GM12878 (cell line): ENCODE measurements around the gene TTLL11. TPM values are rescaled to one million over a fixed set of nuclear protein-coding genes. Genes with fewer than 3 reads are reported as not detected.

Source experiments
- ATAC-seq: fragments of 200-7000 bp; cut with Tn5 transposase; 3 replicates; pipeline ENCODE4 v1.9.1; 2020; ENCODE audit warnings: mild to moderate bottlenecking, moderate library complexity
- BruUV-seq: library from RNA; stranded (reverse); fragments of 400-500 nt; replicated peaks from 2 replicates; lab custom pipeline; 2021; lab: Mats Ljungman, UMichigan
- CTCF ChIA-PET: fragments of 300-600 bp; sonication (Branson Sonifier 250); formaldehyde crosslinking; extraction: SDS; loops from one replicate; lab custom pipeline; 2021; ENCODE audit warnings: inconsistent platforms; lab: Yijun Ruan, JAX
- POLR2A ChIA-PET: fragments of 350-600 bp; formaldehyde crosslinking; extraction: SDS; loops from one replicate; lab custom pipeline; 2021; ENCODE audit warnings: inconsistent platforms; lab: Charles Lee
- RAD21 ChIA-PET: fragments of 300-600 bp; sonication (Branson Sonifier 250); formaldehyde crosslinking; loops from one replicate; lab custom pipeline; 2023; ENCODE audit warnings: antibody characterized with exemption; ENCODE audit not compliant: unreplicated experiment; lab: Charles Lee
- SMC1A ChIA-PET: fragments of 300-600 bp; sonication (Branson Sonifier 250); formaldehyde crosslinking; loops from one replicate; lab custom pipeline; 2023; ENCODE audit not compliant: unreplicated experiment, uncharacterized antibody; lab: Charles Lee
- DNase-seq: peaks from one replicate; pipeline ENCODE4 v3.0.0-alpha.2; 2011; ENCODE audit warnings: low read depth, low spot score
- FAIRE-seq: peaks from 3 replicates; lab custom pipeline; 2011; peaks lifted over from hg19 to GRCh38; lab: Jason Lieb, UNC
- H2AFZ ChIP-seq: 2 replicates; pipeline ENCODE4 v1.6.0; 2011; ENCODE audit warnings: low read depth, low read length, control low read depth; ENCODE audit not compliant: control insufficient read depth
- H3K27ac ChIP-seq: 2 replicates; pipeline ENCODE4 v1.5.1; 2011; ENCODE audit warnings: control low read depth; ENCODE audit not compliant: control insufficient read depth, insufficient read depth
- H3K27me3 ChIP-seq, 2 experiments: replicated peaks in 1 of 2; 2 replicates each; pipeline versions ENCODE4 v1.6.0 to v1.6.1; 2011; ENCODE audit warnings: low read length in 1 of 2; ENCODE audit not compliant: control insufficient read depth in 2 of 2, insufficient read depth in 2 of 2
- H3K36me3 ChIP-seq, 2 experiments: 2 replicates each; pipeline ENCODE4 v1.5.1; 2011; ENCODE audit warnings: low read length in 1 of 2; ENCODE audit not compliant: control insufficient read depth in 2 of 2, insufficient read depth in 2 of 2
- H3K4me1 ChIP-seq: 2 replicates; pipeline ENCODE4 v1.6.1; 2011; ENCODE audit warnings: mild to moderate bottlenecking, low read length, moderate library complexity, mixed read lengths; ENCODE audit not compliant: control insufficient read depth, insufficient read depth
- H3K4me2 ChIP-seq: 2 replicates; pipeline ENCODE4 v1.6.0; 2011; ENCODE audit warnings: control low read depth; ENCODE audit not compliant: control insufficient read depth, insufficient read depth
- H3K4me3 ChIP-seq: fragments of 200-600 bp; sonication (generic); 2 replicates; pipeline ENCODE4 v1.5.1; 2016
- H3K79me2 ChIP-seq: 2 replicates; pipeline ENCODE4 v1.6.0; 2011; ENCODE audit warnings: low read length; ENCODE audit not compliant: control insufficient read depth, insufficient read depth
- H3K9ac ChIP-seq: 2 replicates; pipeline ENCODE4 v1.8.0; 2011; ENCODE audit warnings: low read length, control low read depth, mixed read lengths; ENCODE audit not compliant: control insufficient read depth, insufficient read depth
- H3K9me3 ChIP-seq: replicated peaks from 3 replicates; pipeline ENCODE4 v1.5.1; 2011; ENCODE audit warnings: mild to moderate bottlenecking, low read length; ENCODE audit not compliant: control insufficient read depth, insufficient read depth
- H4K20me1 ChIP-seq: 2 replicates; pipeline ENCODE4 v1.6.0; 2011; ENCODE audit not compliant: control insufficient read depth, insufficient read depth
- BMI1 ChIP-seq: fragments of 450-650 bp; IDR thresholded peaks from 2 replicates; pipeline ENCODE4 v1.6.1; 2016; ENCODE audit warnings: mild to moderate bottlenecking, moderate library complexity, borderline replicate concordance
- CHD4 ChIP-seq: fragments of 200-600 bp; sonication (generic); IDR thresholded peaks from 2 replicates; pipeline ENCODE4 v1.6.1; 2016; ENCODE audit warnings: mild to moderate bottlenecking
- DPF2 ChIP-seq: fragments of 450-650 bp; IDR thresholded peaks from 2 replicates; pipeline ENCODE4 v1.6.1; 2017; ENCODE audit warnings: mild to moderate bottlenecking
- FOXK2 ChIP-seq: fragments of 450-650 bp; IDR thresholded peaks from 2 replicates; pipeline ENCODE4 v1.6.1; 2017; ENCODE audit warnings: mild to moderate bottlenecking, moderate library complexity
- HDAC2 ChIP-seq: fragments of 200-600 bp; sonication (generic); IDR thresholded peaks from 2 replicates; pipeline ENCODE4 v1.6.1; 2017
- IKZF1 ChIP-seq: fragments of 450-650 bp; conservative IDR thresholded peaks from 2 replicates; pipeline ENCODE4 v1.6.1; 2017; ENCODE audit warnings: antibody characterized with exemption, mild to moderate bottlenecking
- MYC ChIP-seq: IDR thresholded peaks from 2 replicates; pipeline ENCODE4 v1.6.1; 2011; ENCODE audit warnings: mild to moderate bottlenecking, low read length, moderate library complexity, inconsistent platforms; ENCODE audit not compliant: insufficient read depth, insufficient replicate concordance, insufficient read length, severe bottlenecking
- NFYB ChIP-seq: IDR thresholded peaks from 2 replicates; pipeline ENCODE4 v1.6.1; 2011; ENCODE audit warnings: low read depth, mild to moderate bottlenecking, low read length, improper control_type of control experiment, moderate library complexity; ENCODE audit not compliant: insufficient read depth
- NR2C1 ChIP-seq: fragments of 450-650 bp; IDR thresholded peaks from 2 replicates; pipeline ENCODE4 v1.6.1; 2017; ENCODE audit warnings: antibody characterized with exemption, mild to moderate bottlenecking, moderate library complexity
- SMAD5 ChIP-seq: IDR thresholded peaks from 2 replicates; pipeline ENCODE4 v1.6.1; 2016; ENCODE audit warnings: antibody characterized with exemption, low read depth
- STAT1 ChIP-seq: fragments of 450-650 bp; conservative IDR thresholded peaks from 2 replicates; pipeline ENCODE4 v1.6.1; 2014; ENCODE audit warnings: antibody characterized with exemption, mild to moderate bottlenecking
- TBL1XR1 ChIP-seq: IDR thresholded peaks from 2 replicates; pipeline ENCODE4 v1.6.1; 2012; ENCODE audit warnings: low read depth, low read length, improper control_type of control experiment
- YY1 ChIP-seq: IDR thresholded peaks from 2 replicates; pipeline ENCODE4 v1.6.1; 2011; ENCODE audit warnings: low read depth, mild to moderate bottlenecking, low read length
- ZNF217 ChIP-seq: fragments of 450-650 bp; IDR thresholded peaks from 2 replicates; pipeline ENCODE4 v1.6.1; 2017; ENCODE audit warnings: antibody characterized with exemption, mild to moderate bottlenecking
- WGBS: methylation state at CpG from one replicate; pipeline ENCODE4 v1.1.6; 2016; ENCODE audit warnings: low lambda C conversion rate; ENCODE audit not compliant: insufficient replicate concordance, insufficient coverage; ENCODE audit errors: missing lambda C conversion rate; 5-methylcytosine and 5-hydroxymethylcytosine counted together
- in situ Hi-C: fragments of 300-500 bp; cut with MboI; formaldehyde crosslinking; loops from 9 replicates; pipeline ENCODE4 v1.14.3; 2018; ENCODE audit warnings: mixed read lengths
- intact Hi-C: fragments of 100-400 bp; cut with micrococcal nuclease; formaldehyde crosslinking; loops from one replicate; pipeline ENCODE4 v1.14.2; 2022; ENCODE audit not compliant: unreplicated experiment
- polyA plus RNA-seq, 11 experiments: library from polyadenylated mRNA; depleted of rRNA in 4 of 11; unstranded in 6 of 11; stranded (reverse) in 5 of 11; fragments of >200 nt; fragmentation: Nextera tagmentation in 4 of 11; fragmentation: Illumina TruSeq in 1 of 11; extraction: Ambion mirVana in 4 of 11; extraction: Trizol in 1 of 11; gene quantifications; 1 replicate in 1 of 11; 2 replicates in 10 of 11; pipeline versions ENCODE4 v1.2.1 to v1.2.3, GENCODE V29; 2011 to 2016; ENCODE audit warnings: inconsistent platforms in 2 of 11, missing spikeins in 2 of 11, low read depth in 1 of 11
- total RNA-seq, 4 experiments: library from RNA; depleted of rRNA in 3 of 4; stranded (reverse); fragments of >200 nt in 3 of 4; fragmentation: Illumina TruSeq in 1 of 4; extraction: Trizol in 1 of 4; gene quantifications; 2 replicates each; pipeline versions ENCODE4 v1.2.1 to v1.2.3, GENCODE V29; 2013 to 2021
- TF ChIP-seq, protein P1 (sequence below): fragments of 450-650 bp; IDR thresholded peaks from 2 replicates; pipeline ENCODE4 v1.6.1; 2018; ENCODE audit warnings: mild to moderate bottlenecking, low read depth, moderate library complexity; ENCODE audit not compliant: partially characterized antibody
- TF ChIP-seq, protein P2 (sequence below): fragments of 450-650 bp; formaldehyde crosslinking; IDR thresholded peaks from 2 replicates; pipeline ENCODE4 v1.5.0; 2022; ENCODE audit warnings: mild to moderate bottlenecking, missing genetic modification characterization
- TF ChIP-seq, protein P3 (sequence below): IDR thresholded peaks from 2 replicates; pipeline ENCODE4 v1.6.1; 2011; ENCODE audit warnings: low read depth, mild to moderate bottlenecking, low read length, moderate library complexity, borderline replicate concordance; ENCODE audit errors: extremely low read depth

Gene TTLL11
- total and polyA plus RNA-seq, 10 of the 15 experiments (the other 5 are each of a cell fraction or from before 2014, with no cell fraction given): 1.2 to 3.7 (median 2.9) TPM

DNA sequence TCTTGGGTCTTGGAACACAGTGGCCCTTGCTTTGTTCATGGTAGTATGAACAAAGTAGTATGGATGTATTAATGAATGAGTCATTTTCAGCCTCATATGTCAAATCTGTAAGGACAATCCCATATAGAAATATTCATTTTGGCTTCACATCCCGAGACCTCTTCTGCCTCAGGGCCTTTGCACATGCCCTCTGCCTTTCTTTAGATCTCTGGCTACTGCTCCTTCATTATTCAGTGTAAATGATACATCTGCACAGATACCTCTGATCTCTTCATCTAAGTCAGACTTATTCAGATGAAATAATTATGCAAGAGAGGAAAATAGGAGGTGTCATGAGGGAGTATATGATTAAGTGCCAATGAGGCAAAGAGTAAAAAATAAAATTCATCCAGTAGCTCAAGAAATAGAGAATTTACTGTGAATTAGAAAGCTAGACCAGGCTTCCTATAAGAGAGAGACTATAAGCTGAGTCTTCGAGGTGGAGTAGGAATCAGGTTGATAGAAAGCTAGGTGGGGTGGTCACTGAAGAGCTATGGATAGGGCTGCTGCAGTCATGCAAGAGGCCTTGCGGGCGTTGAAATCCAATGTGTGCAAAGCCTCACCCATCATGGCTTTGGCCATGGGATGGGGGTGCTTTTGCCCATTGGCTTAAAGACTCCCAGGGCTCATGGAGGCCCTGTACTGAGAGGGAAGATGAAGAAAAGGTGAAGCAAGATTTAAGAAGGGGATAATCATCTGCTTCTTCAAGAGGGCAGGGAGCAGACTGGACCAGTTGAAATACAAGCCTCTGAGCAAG lies 3.7 kb upstream of the TTLL11 start:
- Histone ChIP-seq H3K27ac (no peak overlapping the region), H3K79me2 (no peaks in the 10 kb centered on the region; the same call in 1 of the 2 replicates), H2AFZ (no peak overlapping the region), H3K4me1 (no peaks in the 10 kb centered on the region), H3K4me2 (no peak overlapping the region), H3K9me3 (no peaks in the 10 kb centered on the region), H4K20me1 (no peaks in the 10 kb centered on the region), H3K27me3 (no peaks in the 10 kb centered on the region; a peak in 1 of 4 replicates), H3K4me3 (no peak overlapping the region), H3K9ac (no peak overlapping the region), H3K36me3 (no peaks in the 10 kb centered on the region)
- no peak for ATAC-seq
- intact Hi-C loops (no loop called here), in situ Hi-C loops (loop anchor here (10.0 kb wide), 1 partner anchor 718 kb away; no protein-coding TSS in a partner anchor)
- no peak for TF ChIP-seq ZNF217
- TF ChIP-seq, protein P1, sequence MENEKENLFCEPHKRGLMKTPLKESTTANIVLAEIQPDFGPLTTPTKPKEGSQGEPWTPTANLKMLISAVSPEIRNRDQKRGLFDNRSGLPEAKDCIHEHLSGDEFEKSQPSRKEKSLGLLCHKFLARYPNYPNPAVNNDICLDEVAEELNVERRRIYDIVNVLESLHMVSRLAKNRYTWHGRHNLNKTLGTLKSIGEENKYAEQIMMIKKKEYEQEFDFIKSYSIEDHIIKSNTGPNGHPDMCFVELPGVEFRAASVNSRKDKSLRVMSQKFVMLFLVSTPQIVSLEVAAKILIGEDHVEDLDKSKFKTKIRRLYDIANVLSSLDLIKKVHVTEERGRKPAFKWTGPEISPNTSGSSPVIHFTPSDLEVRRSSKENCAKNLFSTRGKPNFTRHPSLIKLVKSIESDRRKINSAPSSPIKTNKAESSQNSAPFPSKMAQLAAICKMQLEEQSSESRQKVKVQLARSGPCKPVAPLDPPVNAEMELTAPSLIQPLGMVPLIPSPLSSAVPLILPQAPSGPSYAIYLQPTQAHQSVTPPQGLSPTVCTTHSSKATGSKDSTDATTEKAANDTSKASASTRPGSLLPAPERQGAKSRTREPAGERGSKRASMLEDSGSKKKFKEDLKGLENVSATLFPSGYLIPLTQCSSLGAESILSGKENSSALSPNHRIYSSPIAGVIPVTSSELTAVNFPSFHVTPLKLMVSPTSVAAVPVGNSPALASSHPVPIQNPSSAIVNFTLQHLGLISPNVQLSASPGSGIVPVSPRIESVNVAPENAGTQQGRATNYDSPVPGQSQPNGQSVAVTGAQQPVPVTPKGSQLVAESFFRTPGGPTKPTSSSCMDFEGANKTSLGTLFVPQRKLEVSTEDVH: no peak
- TF ChIP-seq HDAC2: no peak
- TF ChIP-seq BMI1: no peak
- TF ChIP-seq SMAD5: no peak
- TF ChIP-seq IKZF1: no peak
- no peak for TF ChIP-seq YY1
- TF ChIP-seq TBL1XR1: no peak
- no peak for TF ChIP-seq DPF2
- TF ChIP-seq, protein P2, sequence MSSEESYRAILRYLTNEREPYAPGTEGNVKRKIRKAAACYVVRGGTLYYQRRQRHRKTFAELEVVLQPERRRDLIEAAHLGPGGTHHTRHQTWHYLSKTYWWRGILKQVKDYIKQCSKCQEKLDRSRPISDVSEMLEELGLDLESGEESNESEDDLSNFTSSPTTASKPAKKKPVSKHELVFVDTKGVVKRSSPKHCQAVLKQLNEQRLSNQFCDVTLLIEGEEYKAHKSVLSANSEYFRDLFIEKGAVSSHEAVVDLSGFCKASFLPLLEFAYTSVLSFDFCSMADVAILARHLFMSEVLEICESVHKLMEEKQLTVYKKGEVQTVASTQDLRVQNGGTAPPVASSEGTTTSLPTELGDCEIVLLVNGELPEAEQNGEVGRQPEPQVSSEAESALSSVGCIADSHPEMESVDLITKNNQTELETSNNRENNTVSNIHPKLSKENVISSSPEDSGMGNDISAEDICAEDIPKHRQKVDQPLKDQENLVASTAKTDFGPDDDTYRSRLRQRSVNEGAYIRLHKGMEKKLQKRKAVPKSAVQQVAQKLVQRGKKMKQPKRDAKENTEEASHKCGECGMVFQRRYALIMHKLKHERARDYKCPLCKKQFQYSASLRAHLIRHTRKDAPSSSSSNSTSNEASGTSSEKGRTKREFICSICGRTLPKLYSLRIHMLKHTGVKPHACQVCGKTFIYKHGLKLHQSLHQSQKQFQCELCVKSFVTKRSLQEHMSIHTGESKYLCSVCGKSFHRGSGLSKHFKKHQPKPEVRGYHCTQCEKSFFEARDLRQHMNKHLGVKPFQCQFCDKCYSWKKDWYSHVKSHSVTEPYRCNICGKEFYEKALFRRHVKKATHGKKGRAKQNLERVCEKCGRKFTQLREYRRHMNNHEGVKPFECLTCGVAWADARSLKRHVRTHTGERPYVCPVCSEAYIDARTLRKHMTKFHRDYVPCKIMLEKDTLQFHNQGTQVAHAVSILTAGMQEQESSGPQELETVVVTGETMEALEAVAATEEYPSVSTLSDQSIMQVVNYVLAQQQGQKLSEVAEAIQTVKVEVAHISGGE (CRISPR knock-in tag): no peak
- TF ChIP-seq FOXK2: no peak
- no peak for TF ChIP-seq NFYB
- no peak for TF ChIP-seq CHD4
- no peak for TF ChIP-seq MYC
- TF ChIP-seq NR2C1: no peak
- TF ChIP-seq STAT1: no peak
- TF ChIP-seq, protein P3, sequence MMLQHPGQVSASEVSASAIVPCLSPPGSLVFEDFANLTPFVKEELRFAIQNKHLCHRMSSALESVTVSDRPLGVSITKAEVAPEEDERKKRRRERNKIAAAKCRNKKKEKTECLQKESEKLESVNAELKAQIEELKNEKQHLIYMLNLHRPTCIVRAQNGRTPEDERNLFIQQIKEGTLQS: no peak
- no peak for DNase-seq
- RAD21 ChIA-PET: interaction anchor here (3.2 to 3.9 kb wide), 2 partner anchors 26 to 254 kb away, joined by 40 to 76 read pairs; no protein-coding TSS in a partner anchor
- 13% methylated on average over 4 of the region's 4 CpGs for WGBS
- SMC1A ChIA-PET: interaction anchor here (3.6 kb wide), 1 partner anchor 27 kb away, joined by 41 read pairs; no protein-coding TSS in a partner anchor
- BruUV-seq: no TSS peak
- no peak for FAIRE-seq
- CTCF ChIA-PET: interaction anchor here (0.9 to 4.8 kb wide), 11 partner anchors 8 to 257 kb away, joined by 3 to 163 read pairs (median 5); no protein-coding TSS in a partner anchor
- POLR2A ChIA-PET: no interaction called here
